HG03521 (cell line): ENCODE measurements around the gene ARMC9.

Source experiments
- ATAC-seq: cut with Tn5 transposase; IDR thresholded peaks from one replicate; pipeline ENCODE4 v1.9.1; 2021; ENCODE audit warnings: mild to moderate bottlenecking, moderate library complexity; ENCODE audit not compliant: unreplicated experiment

The ARMC9 gene

DNA sequence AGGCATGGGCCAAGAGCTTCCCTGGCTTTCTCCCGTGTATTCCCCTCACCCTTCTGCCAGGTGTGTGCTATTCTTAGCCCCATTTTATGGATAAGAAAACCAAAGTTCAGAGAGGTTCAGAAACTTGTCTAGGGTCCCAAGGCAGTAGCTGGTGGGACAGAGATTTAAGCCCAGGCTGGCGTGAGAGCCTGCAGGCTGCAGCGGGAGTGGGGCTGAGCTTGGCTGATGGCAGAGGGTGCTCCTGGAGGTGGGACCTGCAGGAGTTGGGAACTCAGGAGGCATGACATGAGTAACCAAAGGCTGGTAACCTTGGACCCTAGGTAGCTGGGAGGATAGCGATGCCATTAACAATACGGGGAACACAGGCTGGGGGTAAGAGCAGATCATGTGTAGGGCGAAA lies 109.8 kb downstream of the ARMC9 start:
- ATAC-seq: no peak

DNA sequence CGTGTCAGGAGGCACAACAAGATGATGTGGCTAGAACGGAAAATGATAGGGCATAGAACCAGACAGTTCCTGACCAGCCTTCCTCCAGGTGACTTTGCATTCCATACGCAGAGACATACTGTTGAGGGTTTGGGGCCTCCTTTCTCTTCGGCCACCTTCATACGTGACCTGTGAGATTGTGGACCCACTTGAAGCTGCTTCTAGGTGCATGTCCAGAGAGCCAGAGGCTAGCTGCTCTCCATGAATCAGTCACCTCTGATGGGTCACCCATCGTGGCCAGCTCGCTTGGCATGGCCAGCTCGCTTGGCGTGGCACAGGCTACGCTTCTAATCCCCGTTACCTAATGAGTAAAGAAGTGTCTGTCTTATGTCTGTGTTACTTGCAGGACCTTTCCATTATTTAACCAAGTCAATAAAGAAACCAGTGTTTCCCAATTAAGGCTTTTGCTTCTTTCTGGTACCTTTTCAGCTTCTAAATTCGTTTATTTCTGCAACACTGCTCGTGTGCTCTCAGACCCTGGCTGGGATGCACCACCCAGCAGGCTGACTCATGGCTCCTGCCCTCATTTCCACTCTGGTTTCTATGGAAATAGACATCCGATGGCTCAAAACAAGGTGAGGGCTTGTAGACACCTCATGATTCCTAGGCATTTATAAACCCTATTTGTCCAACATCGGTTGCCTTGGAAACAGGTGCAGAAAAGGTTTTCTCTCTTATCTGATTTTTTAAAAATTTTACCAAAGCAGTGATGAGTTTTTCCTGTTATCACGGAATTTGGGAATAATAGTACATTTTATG lies 110.4 kb downstream of the ARMC9 start:
- no peak for ATAC-seq

DNA sequence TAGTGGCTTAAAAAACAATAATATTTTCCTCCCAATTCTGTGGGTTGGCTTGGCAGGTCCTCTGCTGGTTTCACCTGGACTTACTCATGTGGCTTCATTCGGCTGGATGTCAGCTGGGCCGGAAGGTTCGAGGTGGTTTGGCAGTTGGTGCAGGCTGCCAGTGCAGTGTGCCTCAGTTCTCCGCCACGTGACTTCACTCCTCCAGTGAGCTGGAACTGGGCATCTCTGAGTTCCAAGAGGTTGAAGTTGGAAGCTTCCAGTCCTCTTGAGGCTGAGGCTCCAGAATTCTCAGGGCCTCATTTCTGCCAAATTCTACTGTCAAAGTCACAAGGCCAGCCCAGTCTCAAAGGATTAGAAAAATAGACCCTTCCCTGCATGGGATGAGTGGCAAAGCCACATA lies 113.6 kb downstream of the ARMC9 start:
- ATAC-seq: no peak

DNA sequence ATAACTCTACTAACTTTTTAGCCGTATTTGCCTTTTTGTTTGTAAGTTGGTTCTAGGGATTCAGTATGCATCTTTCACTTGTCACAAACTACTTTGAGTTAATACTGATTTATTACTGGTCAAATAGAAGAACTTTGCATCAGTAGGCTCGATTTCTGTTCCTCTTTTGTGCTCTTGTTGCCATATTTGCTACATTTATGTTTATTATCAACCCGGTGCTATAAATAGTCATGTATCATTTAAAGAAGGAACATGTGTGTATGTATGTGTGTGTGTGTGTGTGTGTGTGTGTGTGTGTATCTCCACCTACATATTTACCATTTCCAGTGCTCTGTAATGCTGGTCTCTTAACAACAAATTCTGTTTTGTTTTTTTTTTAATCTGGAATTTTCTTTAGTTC lies 117.5 kb downstream of the ARMC9 start:
- ATAC-seq: no peak

DNA sequence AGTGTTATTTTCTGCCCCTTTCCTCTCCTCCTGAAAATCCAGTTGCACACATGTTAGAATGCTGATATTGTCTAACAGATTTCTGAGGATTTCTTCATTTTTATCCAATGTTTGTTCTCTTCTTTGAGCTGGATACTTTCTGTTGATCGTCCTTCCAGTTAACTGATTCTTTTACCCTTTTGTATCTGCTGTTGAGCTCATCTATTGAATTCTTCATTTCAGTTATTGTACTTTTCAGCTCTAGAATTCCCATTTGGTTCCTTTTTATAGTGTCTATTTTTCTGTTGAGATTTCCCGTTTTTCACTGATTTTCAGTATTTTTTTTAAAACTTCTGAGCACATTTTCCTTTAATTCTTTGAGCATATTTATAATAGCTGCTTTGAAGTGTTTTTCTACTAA lies 119.1 kb downstream of the ARMC9 start:
- no peak for ATAC-seq

DNA sequence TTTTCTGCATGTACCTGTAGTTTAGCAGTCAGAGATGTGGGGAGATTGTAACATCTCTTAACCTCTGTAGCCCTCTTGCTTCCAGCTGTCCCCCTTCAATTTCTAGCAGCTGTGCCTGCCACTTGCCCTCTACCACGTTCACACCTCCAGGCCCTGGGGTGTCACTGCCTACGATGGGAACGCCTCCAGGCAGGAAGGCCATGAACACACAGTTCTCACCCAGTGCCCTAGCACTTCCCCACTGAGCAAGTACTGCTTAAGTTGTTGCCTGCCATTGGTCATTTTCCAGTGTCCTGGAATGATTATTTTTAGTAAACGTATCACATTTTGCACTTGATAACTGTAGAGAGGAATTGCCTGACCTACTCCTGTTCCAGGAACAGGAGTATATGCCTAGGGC lies 120.0 kb downstream of the ARMC9 start:
- no peak for ATAC-seq

GRCh38 chr2:231318954-231319353 lies 120.5 kb downstream of the ARMC9 start:
- no peak for ATAC-seq

GRCh38 chr2:231319867-231320266 lies 121.4 kb downstream of the ARMC9 start:
- no peak for ATAC-seq

- ATAC-seq: no peak
Measured at GRCh38 chr2:231321021-231321420, 122.6 kb downstream of the ARMC9 start.

GRCh38 chr2:231321556-231322334 lies 123.3 kb downstream of the ARMC9 start:
- ATAC-seq: no peak

DNA sequence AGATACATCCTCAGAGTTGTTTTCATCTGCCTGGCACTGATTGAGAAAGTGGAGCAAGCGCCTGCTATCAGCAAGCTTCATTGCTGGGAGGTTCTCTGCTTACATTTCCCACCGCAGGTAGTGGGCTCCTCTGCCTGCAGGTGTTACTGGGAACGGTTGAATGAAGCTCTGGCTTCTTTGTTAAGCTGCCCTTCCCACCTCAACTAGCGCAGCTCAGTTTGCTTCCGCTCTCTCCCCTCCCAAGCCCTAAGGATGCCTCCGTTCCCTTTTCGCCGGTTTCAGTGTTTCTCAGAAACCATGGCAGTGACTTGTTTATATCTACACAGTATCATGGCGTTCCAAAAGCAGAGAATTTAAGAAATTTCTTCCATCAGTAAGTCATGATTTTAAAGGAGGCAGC lies 124.9 kb downstream of the ARMC9 start:
- no peak for ATAC-seq

- ATAC-seq: no peak
Measured at GRCh38 chr2:231325826-231326225, 127.4 kb downstream of the ARMC9 start.

- no peak for ATAC-seq
Measured at GRCh38 chr2:231326404-231326803, 128.0 kb downstream of the ARMC9 start.

- no peak for ATAC-seq
Measured at GRCh38 chr2:231330311-231330710, 131.9 kb downstream of the ARMC9 start.

DNA sequence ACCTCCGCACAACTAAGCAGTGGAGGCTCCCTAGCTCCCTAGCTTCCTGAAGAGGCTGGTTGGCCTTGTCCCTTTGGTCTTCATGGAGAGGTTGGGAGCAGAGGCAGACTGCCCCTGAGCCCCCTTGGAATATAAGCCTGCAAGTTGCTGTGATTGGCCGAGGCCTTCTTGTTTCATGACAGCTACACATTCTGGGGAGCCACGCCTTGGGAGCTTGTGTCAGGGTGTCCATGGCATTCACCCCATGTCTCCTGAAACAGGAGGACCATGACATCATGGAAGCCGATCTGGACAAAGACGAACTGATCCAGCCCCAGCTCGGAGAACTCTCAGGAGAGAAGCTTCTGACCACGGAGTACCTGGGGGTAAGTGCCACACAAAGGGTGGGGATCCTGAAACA lies 133.1 kb downstream of the ARMC9 start:
- ATAC-seq: no peak

DNA sequence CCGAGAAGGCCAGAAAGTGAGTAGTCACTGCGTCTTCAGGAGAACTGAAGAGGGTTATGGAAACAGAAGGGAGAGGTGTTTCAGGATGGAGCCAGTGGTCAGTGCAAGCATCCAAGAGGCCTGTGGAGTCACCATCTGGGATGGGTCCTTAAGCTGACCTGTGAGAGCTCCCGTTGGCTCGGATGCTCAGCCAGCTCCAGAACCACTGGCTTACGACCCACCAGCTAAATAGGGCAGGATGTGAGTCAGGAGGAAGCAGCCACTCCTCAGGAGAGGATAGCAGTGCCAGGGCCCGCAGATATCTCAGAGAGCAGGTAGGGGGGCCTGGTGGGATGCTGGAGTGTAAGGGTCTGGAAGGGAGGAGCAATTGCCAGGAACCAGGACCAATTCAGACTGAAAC lies 134.0 kb downstream of the ARMC9 start:
- ATAC-seq: no peak

DNA sequence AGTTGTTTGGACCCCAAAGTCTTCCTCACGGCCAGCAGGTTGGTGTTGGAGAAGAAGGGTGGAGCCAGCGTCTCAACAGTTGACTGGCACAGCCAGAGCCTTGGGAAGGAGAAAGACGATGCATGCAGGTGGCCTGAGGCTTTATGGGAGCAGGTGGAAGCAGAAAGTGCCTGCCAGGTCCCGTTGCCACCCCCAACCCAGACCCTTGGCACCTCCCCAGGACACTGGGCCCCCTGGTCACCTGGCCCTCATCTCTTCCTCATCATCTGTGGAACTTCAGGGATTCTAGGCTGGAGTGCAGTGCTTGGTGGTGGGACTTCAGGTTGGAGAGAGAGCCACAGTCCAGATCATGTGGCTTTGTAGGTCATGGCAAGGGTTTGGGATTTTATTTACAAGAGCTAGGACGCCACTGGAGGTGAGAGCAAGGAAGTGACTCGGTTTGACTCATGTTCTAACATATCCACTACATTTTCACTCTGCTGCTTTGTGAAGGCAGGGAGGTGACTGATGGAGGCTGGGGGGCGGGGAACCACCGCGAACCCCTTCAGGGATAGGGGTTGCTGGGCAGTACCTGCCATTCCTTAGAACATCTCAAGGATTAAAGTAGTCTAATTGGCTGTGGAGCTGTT lies 134.6 kb downstream of the ARMC9 start:
- no peak for ATAC-seq

- no peak for ATAC-seq
Measured at GRCh38 chr2:231334179-231334930, 135.9 kb downstream of the ARMC9 start.

DNA sequence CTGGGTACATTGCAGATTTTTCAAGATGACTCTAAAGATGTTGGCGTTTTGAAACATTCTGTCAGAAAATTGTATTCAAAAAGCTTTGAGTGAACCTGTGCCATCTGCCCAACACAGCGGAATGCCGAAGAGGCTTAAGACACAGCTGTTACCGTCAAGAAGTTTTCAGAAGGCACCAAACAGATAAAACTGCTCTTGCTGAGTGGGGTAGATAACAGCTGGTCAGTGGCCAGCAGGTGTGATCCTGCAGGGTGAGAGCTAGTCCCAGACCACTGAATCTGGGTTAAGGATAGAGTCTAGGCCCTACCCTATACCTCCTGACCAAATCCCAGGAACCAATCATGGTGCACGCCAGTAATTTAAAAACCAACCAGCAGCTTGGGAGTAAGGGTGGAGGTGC lies 136.6 kb downstream of the ARMC9 start:
- no peak for ATAC-seq

GRCh38 chr2:231335591-231335990 lies 137.2 kb downstream of the ARMC9 start:
- ATAC-seq: no peak

DNA sequence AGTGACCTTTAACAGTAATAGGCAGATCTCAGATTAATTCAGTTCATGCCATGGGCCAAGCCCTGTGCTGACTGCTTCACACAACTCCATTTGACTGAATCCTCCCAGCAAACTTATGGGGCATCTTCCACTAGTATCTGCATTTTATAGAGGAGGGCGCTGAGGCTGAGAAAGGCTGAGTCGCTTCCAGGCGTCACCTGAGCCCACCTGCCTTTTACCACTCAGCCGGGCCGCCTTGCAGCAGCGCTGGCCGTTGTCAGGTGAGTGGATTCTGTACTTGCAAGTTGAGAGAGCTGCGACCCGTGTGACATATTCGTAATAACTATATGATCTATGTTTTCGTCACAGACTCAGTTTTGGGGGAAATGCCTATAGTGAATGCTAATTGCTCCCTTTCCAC lies 137.8 kb downstream of the ARMC9 start:
- ATAC-seq: no peak
